ENCODE measurements around the gene RCCD1. TPM values are rescaled to one million over a fixed set of nuclear protein-coding genes. Genes with fewer than 3 reads are reported as not detected.
"Not testable (repeated sequence)": the region's sequence is repeated elsewhere in the genome, so short reads cannot be mapped to it uniquely, and the experiment has no call there.

The RCCD1 gene
- total RNA-seq, 4 donors from 2014 or later, result 1.4 to 4.8 (median 4.4) TPM

GRCh38 chr15:90924375-90924774 is 30.3 kb upstream of the RCCD1 start:
- peaks cover 0 to 31% of the 10 kb centered on the region in 2 donors for H3K36me3 ChIP-seq
- no peak for ATAC-seq
- TF ChIP-seq POLR2A (IDR thresholded peaks at IDR 0.05), result no peak
- TF ChIP-seq, protein P1, sequence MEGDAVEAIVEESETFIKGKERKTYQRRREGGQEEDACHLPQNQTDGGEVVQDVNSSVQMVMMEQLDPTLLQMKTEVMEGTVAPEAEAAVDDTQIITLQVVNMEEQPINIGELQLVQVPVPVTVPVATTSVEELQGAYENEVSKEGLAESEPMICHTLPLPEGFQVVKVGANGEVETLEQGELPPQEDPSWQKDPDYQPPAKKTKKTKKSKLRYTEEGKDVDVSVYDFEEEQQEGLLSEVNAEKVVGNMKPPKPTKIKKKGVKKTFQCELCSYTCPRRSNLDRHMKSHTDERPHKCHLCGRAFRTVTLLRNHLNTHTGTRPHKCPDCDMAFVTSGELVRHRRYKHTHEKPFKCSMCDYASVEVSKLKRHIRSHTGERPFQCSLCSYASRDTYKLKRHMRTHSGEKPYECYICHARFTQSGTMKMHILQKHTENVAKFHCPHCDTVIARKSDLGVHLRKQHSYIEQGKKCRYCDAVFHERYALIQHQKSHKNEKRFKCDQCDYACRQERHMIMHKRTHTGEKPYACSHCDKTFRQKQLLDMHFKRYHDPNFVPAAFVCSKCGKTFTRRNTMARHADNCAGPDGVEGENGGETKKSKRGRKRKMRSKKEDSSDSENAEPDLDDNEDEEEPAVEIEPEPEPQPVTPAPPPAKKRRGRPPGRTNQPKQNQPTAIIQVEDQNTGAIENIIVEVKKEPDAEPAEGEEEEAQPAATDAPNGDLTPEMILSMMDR (IDR thresholded peaks at IDR 0.05 in 4 of 5, conservative IDR thresholded peaks at IDR 0.05 in 1 of 5), result no peak
- in situ Hi-C loops (cut with MboI; ENCODE audit: low sequenced_read_pairs in 4 of 4), result no loop called here
- no peak overlapping the region for H3K27ac ChIP-seq
- H3K27me3 ChIP-seq, result no peaks in the 10 kb centered on the region
- H3K9me3 ChIP-seq, result no peaks in the 10 kb centered on the region
- DNase-seq, result no peak
- peaks cover 4 to 5% of the 10 kb centered on the region in 2 donors for H3K4me1 ChIP-seq
- H3K4me3 ChIP-seq, result no peak overlapping the region
- intact Hi-C loops (cut with DNase I; ENCODE audit: low total_unique reads), result no loop called here

GRCh38 chr15:90926766-90927165 is 27.9 kb upstream of the RCCD1 start:
- H3K27ac ChIP-seq, result not testable (repeated sequence)

GRCh38 chr15:90928106-90928505 is 26.6 kb upstream of the RCCD1 start:
- intact Hi-C loops (cut with DNase I; ENCODE audit: low total_unique reads), result loop anchor here (1.0 kb wide), 1 partner anchor 12 kb away; no protein-coding TSS in a partner anchor
- H3K27me3 ChIP-seq; H3K36me3 ChIP-seq; H3K4me3 ChIP-seq; H3K9me3 ChIP-seq; DNase-seq; in situ Hi-C loops (cut with MboI; ENCODE audit: low sequenced_read_pairs in 4 of 4); ATAC-seq: not testable (repeated sequence)
- Histone ChIP-seq H3K27ac (peak overlapping the region in 1 of 4 donors; percentile 90), H3K4me1 (peaks cover 24 to 29% of the 10 kb centered on the region in 2 donors)

More at GRCh38 chr15:90926766-90927165, 27.9 kb upstream of the RCCD1 start:
- H3K36me3 ChIP-seq; in situ Hi-C loops (cut with MboI; ENCODE audit: low sequenced_read_pairs in 4 of 4); intact Hi-C loops (cut with DNase I; ENCODE audit: low total_unique reads); H3K4me3 ChIP-seq; ATAC-seq; H3K9me3 ChIP-seq; H3K27me3 ChIP-seq; DNase-seq: not testable (repeated sequence)
- H3K4me1 ChIP-seq, result peaks cover 18 to 19% of the 10 kb centered on the region in 2 donors

- DNase-seq, result no peak
- TF ChIP-seq, protein P1 (IDR thresholded peaks at IDR 0.05 in 4 of 5, conservative IDR thresholded peaks at IDR 0.05 in 1 of 5), result no peak
- no peak for TF ChIP-seq POLR2A (IDR thresholded peaks at IDR 0.05)
- Histone ChIP-seq H3K9me3 (no peaks in the 10 kb centered on the region), H3K36me3 (no peaks in the 10 kb centered on the region), H3K4me1 (peaks cover 30 to 35% of the 10 kb centered on the region in 2 donors), H3K27ac (peak overlapping the region; percentile 84 to 95 (median 89)), H3K27me3 (no peaks in the 10 kb centered on the region), H3K4me3 (peak overlapping the region; percentile 54 to 76 (median 72))
- in situ Hi-C loops (cut with MboI; ENCODE audit: low sequenced_read_pairs in 4 of 4), result no loop called here
- intact Hi-C loops (cut with DNase I; ENCODE audit: low total_unique reads), result loop anchor here (5.0 kb wide), 1 partner anchor 212 kb away; the partner anchor contains the start of gene BLM
- peak in 1 of 2 donors; percentile 6 for ATAC-seq
These were observed 25.3 kb upstream of the RCCD1 start for GRCh38 chr15:90929246-90930019.

DNA sequence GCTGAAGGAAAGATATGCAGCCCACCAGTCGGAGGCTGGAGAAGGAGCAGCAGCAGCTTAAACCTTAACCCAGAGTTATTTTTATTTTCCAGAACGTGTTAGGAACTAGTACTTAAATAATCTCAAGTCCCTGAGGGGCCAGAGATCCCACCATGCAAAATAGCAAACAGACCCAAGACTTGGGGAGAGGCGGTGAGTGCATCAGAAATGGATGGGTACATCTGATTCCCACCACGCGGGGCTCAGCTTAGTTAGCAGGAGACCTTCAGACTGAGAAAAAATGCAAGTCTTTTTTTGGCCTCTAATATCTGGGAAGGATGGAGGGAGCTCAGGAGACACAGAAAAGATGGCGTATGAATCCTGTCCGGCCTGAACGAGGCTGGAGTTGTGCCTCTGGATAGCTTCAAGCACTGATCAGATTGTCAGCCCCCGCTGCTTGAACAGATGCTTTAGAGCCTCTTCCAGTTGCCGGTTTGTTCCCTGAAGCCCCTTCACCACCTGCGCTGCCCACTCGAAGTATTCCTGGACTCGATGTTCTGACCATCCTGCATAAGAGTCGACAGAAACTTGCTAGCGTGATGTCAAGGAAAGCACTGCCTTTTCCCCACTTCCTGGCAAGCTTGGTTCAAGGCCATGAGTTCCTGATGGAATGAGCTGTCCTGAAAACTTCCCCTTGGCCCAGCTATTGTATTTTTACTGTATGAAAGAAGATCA is 23.7 kb upstream of the RCCD1 start:
- Histone ChIP-seq H3K4me1 (peaks cover 42 to 44% of the 10 kb centered on the region in 2 donors), H3K27me3 (no peaks in the 10 kb centered on the region), H3K27ac (peak overlapping the region; percentile 84 to 95 (median 89)), H3K9me3 (no peaks in the 10 kb centered on the region), H3K36me3 (no peaks in the 10 kb centered on the region), H3K4me3 (peak overlapping the region; percentile 54 to 76 (median 72))
- intact Hi-C loops (cut with DNase I; ENCODE audit: low total_unique reads) (loop anchor here (5.0 kb wide), 1 partner anchor 214 kb away; the partner anchor contains the start of gene BLM), in situ Hi-C loops (cut with MboI; ENCODE audit: low sequenced_read_pairs in 4 of 4) (no loop called here)
- no peak for ATAC-seq
- no peak for DNase-seq
- TF ChIP-seq, protein P1 (IDR thresholded peaks at IDR 0.05 in 4 of 5, conservative IDR thresholded peaks at IDR 0.05 in 1 of 5), result no peak
- no peak for TF ChIP-seq POLR2A (IDR thresholded peaks at IDR 0.05)
